ENCODE measurements around the gene F2.

DNA sequence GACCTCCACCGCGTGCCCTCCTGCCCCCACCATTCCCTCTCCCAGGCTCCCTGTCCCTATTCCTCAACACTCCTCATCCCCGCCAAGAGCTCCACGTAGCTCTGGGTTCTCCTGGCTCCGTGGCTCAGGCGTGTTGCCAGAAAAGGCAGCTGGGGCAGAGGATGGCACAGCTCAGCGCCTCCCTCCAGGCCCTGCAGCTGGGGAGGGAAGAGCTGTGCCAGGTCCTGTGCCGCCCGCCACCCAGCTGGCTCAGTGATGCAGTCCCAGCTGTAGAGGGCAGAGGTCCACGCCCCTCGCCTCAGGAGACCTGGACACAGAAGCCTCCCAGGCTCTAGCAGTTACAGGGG, 22.8 kb upstream of the F2 start:
- TF ChIP-seq CTCF (IDR thresholded peaks at IDR 0.05) (peak in 1 of 12 donors; percentile 13), POLR2A (IDR thresholded peaks at IDR 0.05) (no peak)

All from heart left ventricle (tissue), 13 donors.